HepG2 (cell line): ENCODE data around the gene IL33.

Experiments used
- CCDC6 ChIP-seq: sonication (generic); formaldehyde crosslinking; IDR thresholded peaks from 2 replicates; pipeline ENCODE4 v1.8.1; 2022; ENCODE audit warnings: mild to moderate bottlenecking, missing genetic modification reagents, moderate library complexity
- CTCF ChIP-seq: sonication (generic); formaldehyde crosslinking; IDR thresholded peaks from 2 replicates; pipeline ENCODE4 v1.5.0; 2020; ENCODE audit warnings: mild to moderate bottlenecking, missing genetic modification reagents, moderate library complexity
- ELF4 ChIP-seq: sonication (generic); formaldehyde crosslinking; IDR thresholded peaks from 2 replicates; pipeline ENCODE4 v1.5.0; 2020; ENCODE audit warnings: missing genetic modification reagents, mild to moderate bottlenecking, moderate library complexity, borderline replicate concordance
- ETV5 ChIP-seq: IDR thresholded peaks from 2 replicates; pipeline ENCODE4 v1.6.1; 2018; ENCODE audit warnings: missing biosample characterization, missing genetic modification reagents, inconsistent platforms, borderline replicate concordance
- KLF6 ChIP-seq: IDR thresholded peaks from 2 replicates; pipeline ENCODE4 v1.8.0; 2016; ENCODE audit warnings: missing biosample characterization, missing genetic modification reagents
- MEF2D ChIP-seq: sonication (generic); formaldehyde crosslinking; IDR thresholded peaks from 2 replicates; pipeline ENCODE4 v1.5.1; 2020; ENCODE audit warnings: mild to moderate bottlenecking, missing genetic modification reagents
- NFIC ChIP-seq: IDR thresholded peaks from 2 replicates; pipeline ENCODE4 v1.6.1; 2012; ENCODE audit warnings: mild to moderate bottlenecking, low read length, inconsistent platforms
- POLR2AphosphoS2 ChIP-seq: IDR thresholded peaks from 2 replicates; pipeline ENCODE4 v1.6.1; 2011; ENCODE audit warnings: low read depth, low read length, improper control_type of control experiment
- RAD21 ChIP-seq: fragments of 450-650 bp; formaldehyde crosslinking; IDR thresholded peaks from 2 replicates; pipeline ENCODE4 v1.5.0; 2020; ENCODE audit warnings: mild to moderate bottlenecking
- SIN3A ChIP-seq: IDR thresholded peaks from 2 replicates; pipeline ENCODE4 v1.6.1; 2011; ENCODE audit warnings: low read depth, mild to moderate bottlenecking, control low read depth, low read length, borderline replicate concordance
- ZNF589 ChIP-seq: sonication (generic); formaldehyde crosslinking; conservative IDR thresholded peaks from 2 replicates; pipeline ENCODE4 v1.8.0; 2022; ENCODE audit warnings: mild to moderate bottlenecking, moderate library complexity, missing genetic modification reagents

GRCh38 chr9:6305954-6306563 lies 90.5 kb downstream of the IL33 start:
- TF ChIP-seq RAD21 (CRISPR knock-in tag) (peak; percentile 71), POLR2AphosphoS2 (no peak), ELF4 (CRISPR knock-in tag) (no peak), CCDC6 (CRISPR knock-in tag) (no peak), ZNF589 (CRISPR knock-in tag) (no peak), SIN3A (no peak), CTCF (CRISPR knock-in tag) (peak; percentile 78), ETV5 (CRISPR knock-in tag) (no peak), KLF6 (CRISPR knock-in tag) (no peak), NFIC (no peak), MEF2D (CRISPR knock-in tag) (no peak)
